A549 (cell line): Measurements from ENCODE around the gene EIF1B. TPM values are rescaled to one million over a fixed set of nuclear protein-coding genes. Genes with fewer than 3 reads are reported as not detected.

Experiments
- ATAC-seq, 2 experiments: fragments of 200-7000 bp in 1 of 2; fragments of >200 bp in 1 of 2; cut with Nextera tagmentation in 1 of 2; cut with Tn5 transposase in 1 of 2; 3 replicates each; pipeline versions ENCODE4 v1.8.0 to v1.9.1; 2018 to 2020; ENCODE audit warnings: mild to moderate bottlenecking in 1 of 2, moderate library complexity in 1 of 2
- CTCF ChIA-PET: fragments of 300-600 bp; sonication (Branson Sonifier 250); formaldehyde crosslinking; extraction: SDS; loops from one replicate; lab custom pipeline; 2021; ENCODE audit warnings: antibody characterized with exemption, inconsistent platforms; lab: Yijun Ruan, JAX
- POLR2A ChIA-PET: fragments of 350-600 bp; formaldehyde crosslinking; extraction: SDS; loops from one replicate; lab custom pipeline; 2021; ENCODE audit warnings: antibody characterized with exemption, inconsistent platforms; lab: Yijun Ruan, JAX
- DNase-seq, 2 experiments: peaks; one replicate each; pipeline versions ENCODE4 v3.0.0 to v3.0.0-alpha.2; 2011 to 2016; ENCODE audit warnings: low read depth in 1 of 2, low spot score in 1 of 2
- FAIRE-seq: peaks from 2 replicates; lab custom pipeline; 2011; peaks lifted over from hg19 to GRCh38; lab: Jason Lieb, UNC
- H3K27ac ChIP-seq, 2 experiments: fragments of >200 bp; sonication (Bioruptor Twin); formaldehyde crosslinking; 3 replicates each; pipeline ENCODE4 v1.5.1; 2016 to 2017
- H3K4me1 ChIP-seq: fragments of >200 bp; sonication (Bioruptor Twin); formaldehyde crosslinking; 3 replicates; pipeline ENCODE4 v1.6.1; 2016
- H3K4me2 ChIP-seq: fragments of >200 bp; sonication (Bioruptor Twin); formaldehyde crosslinking; 3 replicates; pipeline ENCODE4 v1.6.1; 2016
- H3K4me3 ChIP-seq: fragments of >200 bp; sonication (Bioruptor Twin); formaldehyde crosslinking; 3 replicates; pipeline ENCODE4 v1.5.1; 2016
- H3K9me3 ChIP-seq: fragments of >200 bp; sonication (Bioruptor Twin); formaldehyde crosslinking; 3 replicates; pipeline ENCODE4 v1.6.1; 2016
- CBX2 ChIP-seq: fragments of 200-600 bp; sonication (generic); IDR thresholded peaks from 2 replicates; pipeline ENCODE4 v1.6.1; 2016; ENCODE audit warnings: low read depth, mild to moderate bottlenecking, borderline replicate concordance
- CHD2 ChIP-seq: fragments of 150-350 bp; IDR thresholded peaks from 2 replicates; pipeline ENCODE4 v1.6.1; 2014; ENCODE audit warnings: low read length; ENCODE audit not compliant: partially characterized antibody
- E2F6 ChIP-seq: IDR thresholded peaks from 2 replicates; pipeline ENCODE4 v1.6.1; 2012; ENCODE audit warnings: low read depth, borderline replicate concordance
- ESRRA ChIP-seq: fragments of 150-350 bp; IDR thresholded peaks from 2 replicates; pipeline ENCODE4 v1.6.1; 2014; ENCODE audit warnings: mild to moderate bottlenecking, low read length, borderline replicate concordance
- FOSB ChIP-seq: fragments of 250-450 bp; sonication (Bioruptor Pico); IDR thresholded peaks from 2 replicates; pipeline ENCODE4 v1.5.0; 2020; ENCODE audit warnings: mild to moderate bottlenecking, moderate library complexity
- FOXS1 ChIP-seq: fragments of 250-450 bp; sonication (Bioruptor Pico); IDR thresholded peaks from 2 replicates; pipeline ENCODE4 v1.5.0; 2020; ENCODE audit warnings: mild to moderate bottlenecking, moderate library complexity
- HDAC2 ChIP-seq: fragments of 200-600 bp; sonication (generic); IDR thresholded peaks from 2 replicates; pipeline ENCODE4 v1.6.1; 2016
- HEYL ChIP-seq: fragments of 250-450 bp; sonication (Bioruptor Pico); IDR thresholded peaks from 2 replicates; pipeline ENCODE4 v1.8.0; 2021; ENCODE audit warnings: mild to moderate bottlenecking, moderate library complexity
- JUN ChIP-seq, 2 experiments: fragments of >200 bp; sonication (Bioruptor Twin); formaldehyde crosslinking; IDR thresholded peaks; 2 replicates in 1 of 2; 3 replicates in 1 of 2; pipeline ENCODE4 v1.6.1; 2016 to 2017
- JUNB ChIP-seq: fragments of >200 bp; sonication (Bioruptor Twin); formaldehyde crosslinking; IDR thresholded peaks from 2 replicates; pipeline ENCODE4 v1.6.1; 2016
- KDM5A ChIP-seq: fragments of 200-600 bp; sonication (generic); IDR thresholded peaks from 2 replicates; pipeline ENCODE4 v1.6.1; 2016; ENCODE audit warnings: antibody characterized with exemption, mild to moderate bottlenecking
- NR3C1 ChIP-seq: fragments of >200 bp; sonication (Bioruptor Twin); formaldehyde crosslinking; IDR thresholded peaks from 3 replicates; pipeline ENCODE4 v1.6.1; 2017
- POLR2A ChIP-seq: IDR thresholded peaks from 2 replicates; pipeline ENCODE4 v1.6.1; 2012; ENCODE audit warnings: mild to moderate bottlenecking, low read length
- RAD21 ChIP-seq, 2 experiments: fragments of >200 bp in 1 of 2; sonication (Bioruptor Twin) in 1 of 2; formaldehyde crosslinking in 1 of 2; IDR thresholded peaks in 1 of 2; conservative IDR thresholded peaks in 1 of 2; 2 replicates in 1 of 2; 3 replicates in 1 of 2; pipeline ENCODE4 v1.6.1; 2012 to 2018; ENCODE audit warnings: inconsistent platforms in 1 of 2
- RCOR1 ChIP-seq: fragments of 150-350 bp; IDR thresholded peaks from 2 replicates; pipeline ENCODE4 v1.6.1; 2014; ENCODE audit warnings: antibody characterized with exemption, low read length, low read depth
- RFX5 ChIP-seq: fragments of 450-650 bp; IDR thresholded peaks from 2 replicates; pipeline ENCODE4 v1.7.1; 2014; ENCODE audit warnings: antibody characterized with exemption, mild to moderate bottlenecking, moderate library complexity
- RNF2 ChIP-seq: fragments of 200-600 bp; sonication (generic); IDR thresholded peaks from 2 replicates; pipeline ENCODE4 v1.6.1; 2016; ENCODE audit warnings: low read depth, mild to moderate bottlenecking, antibody characterized with exemption, moderate library complexity, borderline replicate concordance
- SMC3 ChIP-seq: fragments of >200 bp; sonication (Bioruptor Twin); formaldehyde crosslinking; IDR thresholded peaks from 3 replicates; pipeline ENCODE4 v1.6.1; 2018; ENCODE audit warnings: inconsistent platforms
- SREBF2 ChIP-seq: fragments of 450-650 bp; IDR thresholded peaks from 2 replicates; pipeline ENCODE4 v1.6.1; 2014; ENCODE audit warnings: mild to moderate bottlenecking, moderate library complexity
- USF2 ChIP-seq: fragments of 450-650 bp; IDR thresholded peaks from 2 replicates; pipeline ENCODE4 v1.6.1; 2014; ENCODE audit warnings: antibody characterized with exemption
- ZC3H11A ChIP-seq: fragments of 450-650 bp; IDR thresholded peaks from 2 replicates; pipeline ENCODE4 v1.6.1; 2014; ENCODE audit warnings: antibody characterized with exemption, mild to moderate bottlenecking
- ZSCAN20 ChIP-seq: fragments of 250-450 bp; sonication (Bioruptor Pico); IDR thresholded peaks from 2 replicates; pipeline ENCODE4 v1.8.0; 2022; ENCODE audit warnings: mild to moderate bottlenecking, moderate library complexity
- WGBS: methylation state at CpG from one replicate; pipeline ENCODE4 v1.1.6; 2017; ENCODE audit errors: missing lambda C conversion rate; 5-methylcytosine and 5-hydroxymethylcytosine counted together
- polyA plus RNA-seq, 4 experiments: library from polyadenylated mRNA; depleted of rRNA in 3 of 4; stranded (reverse); fragments of >200 nt; fragmentation: RNase III in 1 of 4; extraction: RNeasy Plus Mini Kit Qiagen cat#74134 plus additional on column Dnase treatment in 1 of 4; gene quantifications; 2 replicates in 3 of 4; 3 replicates in 1 of 4; pipeline ENCODE4 v1.2.3, GENCODE V29; 2011 to 2017
- TF ChIP-seq, protein P1 (sequence below): fragments of 250-450 bp; sonication (Bioruptor Pico); IDR thresholded peaks from 2 replicates; pipeline ENCODE4 v1.5.0; 2020; ENCODE audit warnings: low read depth, mild to moderate bottlenecking, moderate library complexity
- TF ChIP-seq, protein P2 (sequence below): IDR thresholded peaks from 2 replicates; pipeline ENCODE4 v1.6.1; 2012

Gene EIF1B
- polyA plus RNA-seq, 2 of the 4 experiments (the other 2 are of a cell fraction): 42.1 to 45.7 TPM

- TF ChIP-seq RAD21 (conservative IDR thresholded peaks at IDR 0.05 in 1 of 2, IDR thresholded peaks at IDR 0.05 in 1 of 2): no peak
Observed at GRCh38 chr3:40294434-40294833, 15.1 kb upstream of the EIF1B start (continued).

DNA sequence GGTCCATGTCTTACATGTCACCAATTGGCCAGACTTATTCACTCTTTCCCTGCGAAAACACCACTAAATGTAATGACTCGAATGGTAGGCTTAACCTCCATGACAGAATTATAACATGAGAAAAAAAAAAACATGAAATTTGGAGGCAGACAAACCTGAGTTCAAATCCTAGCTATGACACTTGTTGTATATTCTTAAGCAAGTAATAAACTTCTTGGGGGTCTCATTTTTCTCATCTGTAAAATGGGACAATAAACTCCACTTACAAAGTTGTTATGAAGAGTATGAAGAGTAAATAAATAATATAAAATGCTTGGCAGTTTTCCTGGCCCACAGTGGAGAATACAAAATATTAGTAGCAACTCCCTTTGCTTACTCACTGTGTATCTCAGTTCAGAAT is 11.4 kb upstream of the EIF1B start:
- WGBS: 57% methylated on average over 2 of the region's 2 CpGs
- H3K9me3 ChIP-seq: no peaks in the 10 kb centered on the region
- TF ChIP-seq E2F6: no peak
- TF ChIP-seq JUNB: no peak
- no peak for TF ChIP-seq POLR2A
- no peak for TF ChIP-seq ZC3H11A
- no peak for TF ChIP-seq USF2
- TF ChIP-seq ZSCAN20 (CRISPR knock-in tag): no peak
- no peak for TF ChIP-seq NR3C1
- TF ChIP-seq RFX5: no peak
- TF ChIP-seq HDAC2: no peak
- TF ChIP-seq, protein P1, sequence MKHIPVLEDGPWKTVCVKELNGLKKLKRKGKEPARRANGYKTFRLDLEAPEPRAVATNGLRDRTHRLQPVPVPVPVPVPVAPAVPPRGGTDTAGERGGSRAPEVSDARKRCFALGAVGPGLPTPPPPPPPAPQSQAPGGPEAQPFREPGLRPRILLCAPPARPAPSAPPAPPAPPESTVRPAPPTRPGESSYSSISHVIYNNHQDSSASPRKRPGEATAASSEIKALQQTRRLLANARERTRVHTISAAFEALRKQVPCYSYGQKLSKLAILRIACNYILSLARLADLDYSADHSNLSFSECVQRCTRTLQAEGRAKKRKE (CRISPR knock-in tag): no peak
- no peak for FAIRE-seq
- no peak overlapping the region for H3K27ac ChIP-seq
- H3K4me3 ChIP-seq: no peak overlapping the region
- H3K4me2 ChIP-seq: no peak overlapping the region
- CTCF ChIA-PET: interaction anchor here (1.9 kb wide), 1 partner anchor 11 kb away, joined by 5 read pairs; no protein-coding TSS in a partner anchor
- POLR2A ChIA-PET: no interaction called here
- peaks cover 8% of the 10 kb centered on the region for H3K4me1 ChIP-seq
- ATAC-seq: no peak
- no peak for DNase-seq

DNA sequence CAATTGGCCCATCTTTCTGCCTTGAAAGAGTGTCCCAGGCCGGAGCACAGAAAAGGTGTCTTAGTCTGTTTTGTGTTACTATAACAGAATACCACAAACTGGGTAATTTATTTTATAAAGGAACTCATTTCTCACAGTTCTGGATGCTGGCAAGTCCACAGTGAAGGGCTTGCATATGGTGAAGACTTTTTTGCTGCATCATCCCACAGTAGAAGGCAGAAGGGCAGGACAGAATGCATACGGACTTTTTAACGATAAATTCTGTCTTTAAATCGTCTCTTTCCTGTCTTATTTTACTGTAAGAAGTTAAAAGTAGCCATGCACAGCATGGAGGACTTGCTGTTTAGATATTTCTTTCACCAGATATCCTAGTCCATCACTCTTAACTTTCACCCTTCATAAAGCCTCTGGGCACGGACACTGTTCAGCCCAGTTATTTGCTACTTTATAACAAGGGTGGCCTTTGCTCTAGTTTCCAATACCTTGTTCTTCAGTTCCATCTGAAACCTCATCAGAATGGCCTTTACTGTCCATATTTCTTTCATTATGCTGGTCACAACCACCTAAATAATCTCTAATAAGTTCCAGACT is 10.3 kb upstream of the EIF1B start:
- no peak for DNase-seq
- Histone ChIP-seq H3K27ac (peak overlapping the region; percentile 60 to 76), H3K9me3 (no peaks in the 10 kb centered on the region), H3K4me1 (peaks cover 8% of the 10 kb centered on the region), H3K4me3 (no peak overlapping the region), H3K4me2 (no peak overlapping the region)
- no peak for FAIRE-seq
- no peak for ATAC-seq
- CTCF ChIA-PET: interaction anchor here (1.1 kb wide), 1 partner anchor 10 kb away, joined by 3 read pairs; no protein-coding TSS in a partner anchor
- POLR2A ChIA-PET: no interaction called here
- WGBS: 82% methylated on average over 5 of the region's 5 CpGs
- TF ChIP-seq ZSCAN20 (CRISPR knock-in tag) (no peak), CHD2 (no peak), ESRRA (no peak), NR3C1 (no peak), JUN (IDR thresholded peaks at IDR 0.05) (no peak), RCOR1 (no peak), FOSB (CRISPR knock-in tag) (no peak), KDM5A (no peak), FOXS1 (CRISPR knock-in tag) (no peak), SREBF2 (no peak), CBX2 (no peak), RNF2 (no peak), HEYL (CRISPR knock-in tag) (no peak), SMC3 (no peak)
- TF ChIP-seq, protein P2, sequence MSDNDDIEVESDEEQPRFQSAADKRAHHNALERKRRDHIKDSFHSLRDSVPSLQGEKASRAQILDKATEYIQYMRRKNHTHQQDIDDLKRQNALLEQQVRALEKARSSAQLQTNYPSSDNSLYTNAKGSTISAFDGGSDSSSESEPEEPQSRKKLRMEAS: no peak
